Fibroblast of lung (primary cell): Measurements from ENCODE around the gene PFDN5. TPM values are rescaled to one million over a fixed set of nuclear protein-coding genes. Genes with fewer than 3 reads are reported as not detected.

Source experiments
- DNase-seq, 2 donors: peaks; one replicate each; pipeline versions ENCODE4 v3.0.0 to v3.0.0-alpha.2; 2010; ENCODE audit warnings: low read depth in 2 of 2
- H2AFZ ChIP-seq: 2 replicates; pipeline ENCODE4 v1.5.1; 2012; ENCODE audit warnings: low read length, control low read depth, inconsistent platforms
- H3K27ac ChIP-seq: 2 replicates; pipeline ENCODE4 v1.5.1; 2011; ENCODE audit warnings: low read length, control low read depth; ENCODE audit not compliant: insufficient read depth
- H3K27me3 ChIP-seq: 2 replicates; pipeline ENCODE4 v1.5.1; 2011; ENCODE audit warnings: mild to moderate bottlenecking, low read length; ENCODE audit not compliant: control insufficient read depth, insufficient read depth
- H3K36me3 ChIP-seq: 2 replicates; pipeline ENCODE4 v1.5.1; 2011; ENCODE audit warnings: low read length; ENCODE audit not compliant: control insufficient read depth, insufficient read depth
- H3K4me1 ChIP-seq: 2 replicates; pipeline ENCODE4 v1.5.1; 2011; ENCODE audit warnings: low read length; ENCODE audit not compliant: control insufficient read depth, insufficient read depth; ENCODE audit errors: extremely low read depth
- H3K4me2 ChIP-seq: 2 replicates; pipeline ENCODE4 v1.5.1; 2011; ENCODE audit warnings: low read length, control low read depth; ENCODE audit not compliant: insufficient read depth; ENCODE audit errors: extremely low read depth
- H3K4me3 ChIP-seq, 4 experiments: fragments of 200-600 bp in 1 of 4; sonication (generic) in 1 of 4; replicated peaks in 1 of 4; 2 replicates each; pipeline ENCODE4 v1.5.1; 2011 to 2016; ENCODE audit warnings: low read length in 4 of 4, low read depth in 3 of 4, mild to moderate bottlenecking in 3 of 4, control low read depth in 2 of 4, inconsistent platforms in 1 of 4, mixed read lengths in 1 of 4; ENCODE audit not compliant: insufficient read depth in 1 of 4; ENCODE audit errors: control extremely low read depth in 1 of 4
- H3K79me2 ChIP-seq: 2 replicates; pipeline ENCODE4 v1.5.1; 2012; ENCODE audit warnings: mild to moderate bottlenecking, low read length, inconsistent platforms; ENCODE audit not compliant: control insufficient read depth, insufficient read depth
- H3K9ac ChIP-seq: 2 replicates; pipeline ENCODE4 v1.5.1; 2011; ENCODE audit warnings: mild to moderate bottlenecking, low read length, control low read depth; ENCODE audit not compliant: insufficient read depth
- H3K9me3 ChIP-seq: 2 replicates; pipeline ENCODE4 v1.5.1; 2012; ENCODE audit warnings: low read depth, low read length; ENCODE audit not compliant: control insufficient read depth, insufficient read depth
- H4K20me1 ChIP-seq: 2 replicates; pipeline ENCODE4 v1.5.1; 2011; ENCODE audit warnings: low read length; ENCODE audit not compliant: control insufficient read depth, insufficient read depth; ENCODE audit errors: extremely low read depth
- EZH2 ChIP-seq: IDR thresholded peaks from 2 replicates; pipeline ENCODE4 v1.5.1; 2012; ENCODE audit warnings: low read length, control low read depth, mild to moderate bottlenecking; ENCODE audit errors: missing control alignments
- polyA plus RNA-seq, 2 donors: library from polyadenylated mRNA; depleted of rRNA in 1 of 2; stranded (reverse) in 1 of 2; unstranded in 1 of 2; fragments of >200 nt; gene quantifications; 2 replicates each; pipeline ENCODE4 v1.2.1, GENCODE V29; 2011 to 2012; ENCODE audit warnings: missing spikeins in 1 of 2
- total RNA-seq: library from RNA; depleted of rRNA; stranded (reverse); fragments of >200 nt; gene quantifications from 2 replicates; pipeline ENCODE4 v1.2.1, GENCODE V29; 2014
- TF ChIP-seq, protein P1 (sequence below), 2 donors: IDR thresholded peaks in 1 of 2; conservative IDR thresholded peaks in 1 of 2; 1 replicate in 1 of 2; 2 replicates in 1 of 2; pipeline ENCODE4 v1.5.1; 2011 to 2012; ENCODE audit warnings: low read length in 2 of 2, control low read depth in 1 of 2, inconsistent platforms in 1 of 2, low read depth in 1 of 2, mild to moderate bottlenecking in 1 of 2

The PFDN5 gene
- total and polyA plus RNA-seq, 2 donors (not counting 1 experiment from before 2014, with no cell fraction given) = 735 to 1,007 TPM

- TF ChIP-seq, protein P1, sequence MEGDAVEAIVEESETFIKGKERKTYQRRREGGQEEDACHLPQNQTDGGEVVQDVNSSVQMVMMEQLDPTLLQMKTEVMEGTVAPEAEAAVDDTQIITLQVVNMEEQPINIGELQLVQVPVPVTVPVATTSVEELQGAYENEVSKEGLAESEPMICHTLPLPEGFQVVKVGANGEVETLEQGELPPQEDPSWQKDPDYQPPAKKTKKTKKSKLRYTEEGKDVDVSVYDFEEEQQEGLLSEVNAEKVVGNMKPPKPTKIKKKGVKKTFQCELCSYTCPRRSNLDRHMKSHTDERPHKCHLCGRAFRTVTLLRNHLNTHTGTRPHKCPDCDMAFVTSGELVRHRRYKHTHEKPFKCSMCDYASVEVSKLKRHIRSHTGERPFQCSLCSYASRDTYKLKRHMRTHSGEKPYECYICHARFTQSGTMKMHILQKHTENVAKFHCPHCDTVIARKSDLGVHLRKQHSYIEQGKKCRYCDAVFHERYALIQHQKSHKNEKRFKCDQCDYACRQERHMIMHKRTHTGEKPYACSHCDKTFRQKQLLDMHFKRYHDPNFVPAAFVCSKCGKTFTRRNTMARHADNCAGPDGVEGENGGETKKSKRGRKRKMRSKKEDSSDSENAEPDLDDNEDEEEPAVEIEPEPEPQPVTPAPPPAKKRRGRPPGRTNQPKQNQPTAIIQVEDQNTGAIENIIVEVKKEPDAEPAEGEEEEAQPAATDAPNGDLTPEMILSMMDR (conservative IDR thresholded peaks at IDR 0.05 in 1 of 2, IDR thresholded peaks at IDR 0.05 in 1 of 2; ENCODE audit: low read depth in 1 of 2, low read length in 2 of 2) = no peak
- TF ChIP-seq EZH2 = no peak
- peak overlapping the region; percentile 87 for H3K4me2 ChIP-seq
- no peaks in the 10 kb centered on the region for H3K27me3 ChIP-seq
- peaks cover 4% of the 10 kb centered on the region for H3K36me3 ChIP-seq
- H3K9me3 ChIP-seq = no peaks in the 10 kb centered on the region
- H4K20me1 ChIP-seq = no peaks in the 10 kb centered on the region
- H2AFZ ChIP-seq = no peak overlapping the region
- H3K4me3 ChIP-seq = peak overlapping the region in 3 of 4 experiments; percentile 36 to 88 (median 78)
- peak; percentile 76 to 82 for DNase-seq
- H3K79me2 ChIP-seq = peaks cover 45% of the 10 kb centered on the region
- peak overlapping the region; percentile 95 for H3K27ac ChIP-seq
- peak overlapping the region; percentile 86 for H3K9ac ChIP-seq
- peaks cover 20% of the 10 kb centered on the region for H3K4me1 ChIP-seq
Observed at GRCh38 chr12:53299101-53299453, 3.7 kb downstream of the PFDN5 start.

- Histone ChIP-seq H3K4me2 (peak within 1 kb of the TSS; percentile 87), H3K9ac (peak within 1 kb of the TSS; percentile 86), H4K20me1 (no peaks in the 10 kb centered on the region), H3K4me3 (peak within 1 kb of the TSS; percentile 36 to 88 (median 77)), H2AFZ (peak within 1 kb of the TSS; percentile 7), H3K27me3 (no peaks in the 10 kb centered on the region), H3K79me2 (peaks cover 45% of the 10 kb centered on the region), H3K4me1 (peaks cover 20% of the 10 kb centered on the region), H3K9me3 (no peaks in the 10 kb centered on the region), H3K36me3 (peaks cover 4% of the 10 kb centered on the region), H3K27ac (peak within 1 kb of the TSS; percentile 95)
- DNase-seq = peak; percentile 88 to 93
- TF ChIP-seq, protein P1 (conservative IDR thresholded peaks at IDR 0.05 in 1 of 2, IDR thresholded peaks at IDR 0.05 in 1 of 2; ENCODE audit: low read depth in 1 of 2, low read length in 2 of 2) = peak; percentile 22 to 36
- no peak for TF ChIP-seq EZH2
Observed at GRCh38 chr12:53299454-53300180, 4.3 kb downstream of the PFDN5 start, which contains the start of gene MYG1. Gene MYG1 (plus strand): TSS chr12:53299695. CDS start chr12:53299738, 43 bp downstream.

- Histone ChIP-seq H3K27ac (peak overlapping the region; percentile 95), H3K36me3 (peaks cover 4% of the 10 kb centered on the region), H3K4me1 (peaks cover 17% of the 10 kb centered on the region), H3K9me3 (no peaks in the 10 kb centered on the region), H3K4me3 (peak overlapping the region; percentile 36 to 88 (median 77)), H3K9ac (peak overlapping the region; percentile 86), H3K4me2 (peak overlapping the region; percentile 87), H3K79me2 (peaks cover 45% of the 10 kb centered on the region), H4K20me1 (no peaks in the 10 kb centered on the region), H3K27me3 (no peaks in the 10 kb centered on the region), H2AFZ (peak overlapping the region; percentile 7)
- DNase-seq = peak; percentile 32 to 63
- TF ChIP-seq, protein P1 (conservative IDR thresholded peaks at IDR 0.05 in 1 of 2, IDR thresholded peaks at IDR 0.05 in 1 of 2; ENCODE audit: low read depth in 1 of 2, low read length in 2 of 2) = no peak
- no peak for TF ChIP-seq EZH2
Observed at GRCh38 chr12:53300187-53300586, 4.8 kb downstream of the PFDN5 start.
